Measurements from ENCODE around the gene FRS2. TPM values are rescaled to one million over a fixed set of nuclear protein-coding genes. Genes with fewer than 3 reads are reported as not detected.
A peak's percentile ranks its signal among the peaks of the same experiment; 100 is the strongest.

FRS2 gene
- total RNA-seq, 6 donors from 2014 or later: 14.3 to 54.1 (median 24.7) TPM

DNA sequence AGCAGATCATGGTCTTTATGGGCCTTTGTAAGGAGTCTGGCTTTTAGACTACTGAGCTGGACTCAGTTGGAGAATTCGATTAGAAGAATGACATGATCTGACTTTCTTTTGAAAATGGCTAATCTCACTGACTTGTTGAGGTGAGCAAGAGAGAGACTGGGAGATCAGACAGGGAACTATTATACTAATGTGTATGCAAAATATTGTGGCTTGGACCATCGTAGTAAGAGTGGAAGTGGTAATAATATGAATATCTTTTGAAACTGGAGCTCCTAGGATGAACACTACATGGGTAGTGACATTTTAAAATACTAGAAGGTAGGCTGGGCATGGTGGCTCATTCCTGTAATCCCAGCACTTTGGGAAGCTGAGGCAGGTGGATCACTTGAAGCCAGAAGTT, 58.8 kb downstream of the FRS2 start:
- no peaks in the 10 kb centered on the region for H3K9me3 ChIP-seq
- TF ChIP-seq POLR2A (IDR thresholded peaks at IDR 0.05) (no peak), EP300 (IDR thresholded peaks at IDR 0.05) (no peak), POLR2AphosphoS5 (IDR thresholded peaks at IDR 0.05) (no peak)
- TF ChIP-seq, protein P1, sequence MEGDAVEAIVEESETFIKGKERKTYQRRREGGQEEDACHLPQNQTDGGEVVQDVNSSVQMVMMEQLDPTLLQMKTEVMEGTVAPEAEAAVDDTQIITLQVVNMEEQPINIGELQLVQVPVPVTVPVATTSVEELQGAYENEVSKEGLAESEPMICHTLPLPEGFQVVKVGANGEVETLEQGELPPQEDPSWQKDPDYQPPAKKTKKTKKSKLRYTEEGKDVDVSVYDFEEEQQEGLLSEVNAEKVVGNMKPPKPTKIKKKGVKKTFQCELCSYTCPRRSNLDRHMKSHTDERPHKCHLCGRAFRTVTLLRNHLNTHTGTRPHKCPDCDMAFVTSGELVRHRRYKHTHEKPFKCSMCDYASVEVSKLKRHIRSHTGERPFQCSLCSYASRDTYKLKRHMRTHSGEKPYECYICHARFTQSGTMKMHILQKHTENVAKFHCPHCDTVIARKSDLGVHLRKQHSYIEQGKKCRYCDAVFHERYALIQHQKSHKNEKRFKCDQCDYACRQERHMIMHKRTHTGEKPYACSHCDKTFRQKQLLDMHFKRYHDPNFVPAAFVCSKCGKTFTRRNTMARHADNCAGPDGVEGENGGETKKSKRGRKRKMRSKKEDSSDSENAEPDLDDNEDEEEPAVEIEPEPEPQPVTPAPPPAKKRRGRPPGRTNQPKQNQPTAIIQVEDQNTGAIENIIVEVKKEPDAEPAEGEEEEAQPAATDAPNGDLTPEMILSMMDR (IDR thresholded peaks at IDR 0.05): no peak
- no peaks in the 10 kb centered on the region for H3K36me3 ChIP-seq
- ATAC-seq (ENCODE audit: low FRiP score in 2 of 2) (no peak), DNase-seq (no peak)
- H3K27ac ChIP-seq: no peak overlapping the region
- H3K4me1 ChIP-seq: peaks cover 7 to 11% (median 9%) of the 10 kb centered on the region in 4 donors
- no peak overlapping the region for H3K4me3 ChIP-seq
- no peaks in the 10 kb centered on the region for H3K27me3 ChIP-seq
- WGBS, 2 donors: 88% methylated on average over 2 of the region's 2 CpGs

DNA sequence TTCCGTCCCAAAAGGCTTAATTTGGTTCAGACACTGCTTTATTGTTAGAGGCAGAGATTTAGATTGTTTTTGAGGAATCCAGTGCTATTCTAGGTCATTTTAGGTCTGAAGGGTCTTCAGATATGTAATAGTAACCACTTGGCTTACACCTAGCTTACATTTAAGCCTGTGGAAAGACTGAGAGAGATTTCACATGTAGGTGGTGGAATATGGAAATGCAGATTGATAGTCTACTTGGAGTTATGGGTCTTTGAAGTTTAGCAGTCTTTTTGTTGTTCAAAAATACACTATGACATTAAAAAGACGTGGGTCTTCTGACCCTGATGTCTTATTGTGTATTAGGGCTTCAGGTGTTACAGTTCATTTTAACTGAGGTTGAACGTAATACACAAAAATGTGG, 63.7 kb downstream of the FRS2 start:
- 76 to 84% methylated on average over 3 of the region's 3 CpGs for whole genome bisulfite sequencing, 2 donors
- Histone ChIP-seq H3K27me3 (no peaks in the 10 kb centered on the region), H3K27ac (peak overlapping the region in 3 of 4 donors; percentile 12 to 42 (median 19)), H3K4me3 (no peak overlapping the region), H3K4me1 (peaks cover 0 to 14% (median 9%) of the 10 kb centered on the region in 4 donors), H3K36me3 (no peaks in the 10 kb centered on the region), H3K9me3 (no peaks in the 10 kb centered on the region)
- ATAC-seq (ENCODE audit: low FRiP score in 2 of 2) (no peak), DNase-seq (no peak)
- TF ChIP-seq POLR2AphosphoS5 (IDR thresholded peaks at IDR 0.05) (no peak), EP300 (IDR thresholded peaks at IDR 0.05) (no peak), POLR2A (IDR thresholded peaks at IDR 0.05) (no peak)
- TF ChIP-seq, protein P1 (IDR thresholded peaks at IDR 0.05): no peak

DNA sequence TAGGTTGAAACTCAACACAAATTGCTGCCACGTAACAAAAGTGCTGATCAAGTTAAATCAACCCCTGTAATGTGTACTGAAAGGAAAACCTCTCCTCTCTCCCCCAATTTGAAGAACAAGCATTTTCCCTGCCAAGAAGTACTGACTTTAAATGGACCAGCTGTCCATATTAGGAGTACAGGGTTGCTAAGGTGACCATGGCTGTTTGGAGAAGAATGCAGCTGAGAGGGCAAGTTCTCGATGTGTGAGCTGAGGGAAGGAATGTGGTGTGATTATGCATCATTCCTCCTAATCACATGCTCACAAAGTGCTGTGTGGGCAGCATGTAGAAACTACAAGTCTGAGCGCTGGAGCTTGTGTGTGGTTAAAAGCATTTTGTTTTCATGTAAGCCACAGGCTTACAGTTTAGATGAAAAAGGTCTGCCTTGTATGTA, 64.2 kb downstream of the FRS2 start:
- peak; percentile 96 to 99 for ATAC-seq (ENCODE audit: low FRiP score in 2 of 2)

DNA sequence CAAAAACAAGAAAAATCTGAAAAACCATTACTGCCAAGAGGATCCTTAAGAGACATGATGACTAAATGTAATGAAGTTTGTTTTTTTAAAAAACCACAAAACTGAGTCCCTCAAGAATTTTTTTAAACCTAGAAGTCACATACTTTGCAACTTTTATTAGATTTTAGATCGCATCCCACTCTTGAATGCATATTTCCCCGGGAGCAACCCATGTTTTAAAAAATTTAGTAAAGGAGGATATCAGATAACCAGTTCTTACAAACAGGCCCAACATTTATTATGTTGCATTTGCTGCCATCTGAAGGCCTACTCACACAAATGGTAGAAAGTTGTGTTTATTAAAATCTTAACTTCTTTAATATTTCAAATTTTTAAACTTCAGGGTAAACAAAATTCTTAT, 70.8 kb downstream of the FRS2 start:
- Histone ChIP-seq H3K4me3 (no peak overlapping the region), H3K4me1 (no peaks in the 10 kb centered on the region), H3K27me3 (no peaks in the 10 kb centered on the region), H3K36me3 (peaks cover 0 to 4% (median 0%) of the 10 kb centered on the region in 4 donors), H3K27ac (no peak overlapping the region), H3K9me3 (peaks cover 0 to 5% (median 0%) of the 10 kb centered on the region in 4 donors)
- no peak for DNase-seq
- TF ChIP-seq EP300 (IDR thresholded peaks at IDR 0.05): no peak
- TF ChIP-seq, protein P1 (IDR thresholded peaks at IDR 0.05): no peak
- TF ChIP-seq POLR2A (IDR thresholded peaks at IDR 0.05): no peak
- no peak for TF ChIP-seq POLR2AphosphoS5 (IDR thresholded peaks at IDR 0.05)
- 79 to 89% methylated on average over 2 of the region's 2 CpGs for WGBS, 2 donors
- ATAC-seq (ENCODE audit: low FRiP score in 2 of 2): no peak

More for the DNA sequence above, 64.2 kb downstream of the FRS2 start:
- no peak overlapping the region for H3K4me3 ChIP-seq
- WGBS, 2 donors: 29 to 43% methylated on average over 3 of the region's 3 CpGs
- H3K27ac ChIP-seq: peak overlapping the region; percentile 12 to 62 (median 54)
- peak in 1 of 2 donors; percentile 68 for DNase-seq
- H3K36me3 ChIP-seq: no peaks in the 10 kb centered on the region
- H3K27me3 ChIP-seq: no peaks in the 10 kb centered on the region
- peaks cover 0 to 14% (median 9%) of the 10 kb centered on the region in 4 donors for H3K4me1 ChIP-seq
- H3K9me3 ChIP-seq: no peaks in the 10 kb centered on the region
- TF ChIP-seq, protein P1 (IDR thresholded peaks at IDR 0.05): no peak
- TF ChIP-seq POLR2A (IDR thresholded peaks at IDR 0.05) (no peak), EP300 (IDR thresholded peaks at IDR 0.05) (peak in 1 of 4 donors; percentile 75), POLR2AphosphoS5 (IDR thresholded peaks at IDR 0.05) (peak; percentile 78)

DNA sequence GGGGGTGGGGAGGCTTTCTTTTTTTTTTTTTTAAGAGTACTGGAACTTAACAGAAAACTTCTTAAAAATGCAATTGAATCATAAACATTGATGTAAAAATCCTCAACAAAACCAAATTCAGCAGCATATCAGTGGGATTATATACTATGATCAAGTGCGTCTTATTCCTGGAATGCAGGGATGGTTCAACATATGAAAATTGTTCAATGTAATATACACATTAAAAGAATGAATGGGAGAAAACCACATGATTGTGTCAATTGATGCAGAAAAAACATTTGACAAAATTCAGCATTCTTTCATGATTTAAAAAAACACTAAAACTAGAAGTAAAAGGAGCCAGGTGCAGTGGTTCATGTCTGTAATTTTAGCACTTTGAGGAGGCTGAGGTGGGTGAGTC, 73.9 kb downstream of the FRS2 start:
- no peak for ATAC-seq (ENCODE audit: low FRiP score in 2 of 2)
- TF ChIP-seq EP300 (IDR thresholded peaks at IDR 0.05): no peak
- no peak for TF ChIP-seq POLR2A (IDR thresholded peaks at IDR 0.05)
- TF ChIP-seq, protein P1 (IDR thresholded peaks at IDR 0.05): no peak
- TF ChIP-seq POLR2AphosphoS5 (IDR thresholded peaks at IDR 0.05): no peak
- H3K27me3 ChIP-seq: no peaks in the 10 kb centered on the region

More for the DNA sequence above, 73.9 kb downstream of the FRS2 start:
- Histone ChIP-seq H3K27ac (no peak overlapping the region), H3K4me1 (no peaks in the 10 kb centered on the region), H3K9me3 (peaks cover 0 to 5% (median 0%) of the 10 kb centered on the region in 4 donors), H3K4me3 (no peak overlapping the region), H3K36me3 (peaks cover 0 to 4% (median 0%) of the 10 kb centered on the region in 4 donors)
- no peak for DNase-seq
- WGBS, 2 donors: 100% methylated on average over 1 of the region's 1 CpG
